GM19023 (cell line): ENCODE data around the gene SLC25A39.
"Not testable (repeated sequence)": the region's sequence is repeated elsewhere in the genome, so short reads cannot be mapped to it uniquely, and the experiment has no call there.

Experiments
- ATAC-seq: cut with Tn5 transposase; IDR thresholded peaks from one replicate; pipeline ENCODE4 v1.9.1; 2021; ENCODE audit warnings: mild to moderate bottlenecking, moderate library complexity; ENCODE audit not compliant: unreplicated experiment

Gene SLC25A39

DNA sequence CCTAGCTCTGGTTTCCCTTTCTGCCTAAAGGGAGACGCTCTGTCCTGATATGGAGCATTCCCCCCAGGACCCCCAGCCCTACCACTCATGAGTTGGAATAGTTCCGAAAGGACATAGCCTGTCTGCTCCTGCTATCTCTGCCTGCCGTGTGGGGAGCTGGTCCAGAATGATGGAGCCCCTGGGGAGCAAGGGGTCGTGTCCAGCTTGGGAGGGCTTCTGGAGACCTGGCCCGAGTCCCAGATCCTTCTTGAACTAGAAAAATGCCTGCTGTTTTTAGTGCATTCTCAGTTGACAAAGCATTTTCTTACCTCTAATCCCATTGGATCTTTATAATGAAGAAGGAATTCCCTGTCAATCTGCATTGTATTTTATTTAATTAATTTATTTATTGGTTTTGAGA is 11.3 kb upstream of the SLC25A39 start:
- ATAC-seq, result no peak

- ATAC-seq, result no peak
These were observed 10.9 kb upstream of the SLC25A39 start for GRCh38 chr17:44335564-44335963.

GRCh38 chr17:44334727-44335126 is 10.1 kb upstream of the SLC25A39 start:
- ATAC-seq, result no peak

DNA sequence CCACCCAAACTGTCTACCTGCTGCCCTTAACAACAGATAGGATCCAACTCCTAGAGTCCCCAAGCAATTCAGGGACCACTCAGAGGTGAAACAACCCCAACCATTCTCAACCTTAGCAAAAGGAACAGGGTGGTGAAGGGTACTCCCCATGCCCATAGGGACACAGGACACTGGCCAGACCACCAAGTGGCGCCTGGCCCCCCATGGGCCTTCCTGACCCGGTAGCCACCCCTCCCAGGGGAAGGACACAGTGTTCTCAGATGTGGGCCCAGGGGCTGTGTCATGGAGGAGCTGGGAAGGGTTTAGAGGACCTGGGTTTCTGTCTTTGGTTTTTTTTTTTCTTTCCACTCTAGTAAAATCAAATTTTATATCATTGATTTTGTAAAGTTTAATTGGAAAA is 9.7 kb upstream of the SLC25A39 start:
- no peak for ATAC-seq

GRCh38 chr17:44333371-44333770 is 8.7 kb upstream of the SLC25A39 start:
- no peak for ATAC-seq

- ATAC-seq, result no peak
These were observed 6.7 kb upstream of the SLC25A39 start for GRCh38 chr17:44331249-44331760.

DNA sequence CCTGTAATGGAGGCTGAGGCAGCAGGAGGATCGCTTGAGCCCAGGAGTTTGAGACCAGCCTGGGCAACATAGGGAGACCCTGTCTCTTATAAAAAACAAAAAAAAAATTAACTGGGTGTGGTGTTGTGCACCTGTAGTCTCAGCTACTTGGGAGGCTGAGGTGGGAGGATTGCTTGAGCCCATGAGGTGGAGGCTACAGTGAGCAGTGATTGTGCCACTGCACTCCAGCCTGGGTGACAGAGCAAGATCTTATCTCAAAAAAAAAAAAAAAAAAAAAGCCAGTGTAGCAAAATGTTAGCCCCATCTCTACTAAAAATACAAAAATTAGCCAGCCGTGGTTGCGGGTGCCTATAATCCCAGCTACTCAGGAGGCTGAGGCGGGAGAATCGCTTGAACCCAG is 5.6 kb upstream of the SLC25A39 start:
- ATAC-seq, result not testable (repeated sequence)

GRCh38 chr17:44329516-44329915 is 4.9 kb upstream of the SLC25A39 start:
- ATAC-seq, result not testable (repeated sequence)

DNA sequence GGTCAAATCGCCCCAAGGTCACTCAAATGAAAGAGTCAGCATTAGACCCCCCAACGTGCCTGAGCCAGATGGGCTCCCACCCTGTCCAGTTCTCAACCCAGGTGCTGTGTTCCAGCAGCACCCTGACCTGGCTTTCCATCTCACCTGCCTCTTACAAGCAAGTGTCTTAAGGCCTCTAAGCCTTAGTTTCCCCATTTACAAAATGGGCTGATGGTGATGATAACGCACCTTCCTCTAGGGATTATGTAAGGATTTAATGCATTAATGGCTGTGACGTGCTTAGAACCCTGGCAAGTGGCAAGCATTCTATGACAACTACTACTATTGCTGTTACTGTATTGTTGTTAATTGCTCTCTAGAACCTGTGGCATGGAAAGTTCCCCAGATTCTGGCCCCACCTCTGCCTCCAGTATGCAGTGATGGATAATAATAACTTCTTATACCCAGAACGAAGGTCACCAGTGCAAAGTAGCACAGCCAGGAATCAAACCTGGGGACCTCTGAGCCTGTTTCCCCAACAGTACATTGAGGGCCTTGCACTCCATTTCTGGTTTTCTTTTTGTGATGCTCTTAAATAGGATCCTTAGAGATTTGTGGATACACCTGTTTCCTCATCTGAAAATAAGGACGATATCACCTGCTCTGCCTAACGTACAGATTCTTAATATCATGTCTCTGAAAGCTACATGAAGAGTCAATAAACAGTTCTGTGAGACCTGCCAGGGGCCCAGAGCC is 3.3 kb upstream of the SLC25A39 start:
- ATAC-seq, result no peak

DNA sequence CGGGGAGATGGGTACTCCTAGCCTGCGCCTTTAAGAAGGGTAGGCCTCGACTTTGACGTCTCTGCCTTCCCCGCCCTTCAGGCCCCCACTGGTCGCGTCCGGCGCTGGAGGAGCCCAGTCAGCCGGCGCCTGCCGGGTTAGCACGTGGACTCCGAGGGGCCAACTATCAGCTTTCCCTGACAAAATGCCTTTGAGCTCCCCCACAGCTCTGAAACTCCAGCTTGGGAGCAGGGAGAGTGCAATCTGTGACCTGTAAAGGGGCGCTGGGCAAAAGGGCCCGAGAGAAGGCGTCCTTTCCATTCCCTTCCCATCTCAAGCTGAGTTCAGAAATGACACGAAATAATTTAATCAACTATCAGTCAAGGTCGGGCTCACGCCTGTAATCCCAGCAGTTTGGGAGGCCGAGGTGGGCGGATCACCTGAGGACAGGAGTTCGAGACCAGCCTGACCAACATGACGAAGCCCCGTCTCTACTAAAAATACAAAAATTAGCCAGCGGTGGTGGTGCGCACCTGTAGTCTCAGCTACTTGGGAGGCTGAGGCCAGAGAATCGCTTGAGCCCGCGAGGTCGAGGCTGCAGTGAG is 2.3 kb upstream of the SLC25A39 start:
- ATAC-seq, result peak; percentile 43

GRCh38 chr17:44324092-44324570 is 492 bp downstream of the SLC25A39 start:
- no peak for ATAC-seq

DNA sequence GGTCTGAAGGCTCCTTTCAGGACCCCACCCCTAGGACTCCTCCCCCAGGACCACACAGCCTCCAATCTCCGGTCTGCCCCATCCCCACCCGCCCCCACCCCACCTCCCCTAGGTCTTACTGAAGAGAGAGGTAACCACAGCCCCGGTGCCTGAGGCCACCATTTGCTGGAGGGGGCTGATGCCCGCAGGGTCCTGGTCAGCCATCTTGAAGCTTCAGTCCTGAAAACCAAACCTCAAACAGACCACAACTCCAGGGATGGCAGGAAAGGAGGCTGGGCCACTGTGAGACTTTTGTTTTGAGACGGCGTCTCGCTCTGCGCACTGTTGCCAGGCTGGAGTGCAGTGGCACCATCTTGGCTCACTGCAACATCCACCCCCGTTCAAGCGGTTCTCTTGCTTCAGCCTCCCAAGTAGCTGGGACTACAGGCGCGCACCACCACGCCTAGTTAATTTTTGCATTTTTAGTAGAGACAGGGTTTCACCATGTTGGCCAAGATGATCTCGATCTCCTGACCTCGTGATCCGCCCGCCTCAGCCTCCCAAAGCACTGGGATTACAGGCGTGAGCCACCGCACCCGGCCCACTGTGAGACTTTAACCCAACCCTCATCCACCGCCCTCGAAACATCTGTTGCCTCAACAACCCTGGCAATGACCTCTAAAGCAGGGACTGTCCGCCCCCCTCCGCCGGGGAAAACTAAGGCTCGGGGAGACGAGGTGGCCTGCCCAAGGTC is 1.1 kb downstream of the SLC25A39 start:
- no peak for ATAC-seq

DNA sequence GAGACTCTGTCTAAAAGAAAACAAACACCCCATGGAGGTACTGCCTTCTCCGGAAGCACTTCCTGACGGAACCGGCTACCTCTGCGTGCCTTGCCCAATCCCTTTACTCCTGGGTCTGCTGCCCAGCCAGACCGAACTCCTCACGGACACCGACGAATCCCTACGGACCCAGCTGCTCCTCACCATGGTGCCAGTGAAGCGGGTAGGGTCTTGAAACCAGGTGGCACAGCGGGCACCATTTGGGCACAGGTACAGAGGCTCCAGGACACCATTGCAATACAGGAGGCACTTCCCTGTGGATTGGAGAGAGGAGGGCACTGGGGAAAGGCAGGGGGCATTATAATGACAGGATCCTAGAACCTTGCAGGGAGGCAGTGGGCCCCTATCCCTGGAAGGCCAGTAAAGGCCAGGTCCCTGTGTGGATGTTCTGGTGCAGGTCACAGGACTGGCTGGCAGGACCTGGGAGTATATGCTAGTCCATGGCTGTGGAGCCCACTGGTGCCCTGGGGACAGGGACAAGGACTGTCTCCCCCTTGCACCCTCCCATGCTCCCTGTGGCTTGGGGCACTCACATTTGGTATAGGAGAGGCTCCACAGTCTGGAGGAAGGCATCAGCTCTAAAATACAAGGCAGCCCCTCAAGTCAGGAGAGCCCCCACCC is 2.3 kb downstream of the SLC25A39 start:
- ATAC-seq, result no peak

- ATAC-seq, result no peak
These were observed 3.1 kb downstream of the SLC25A39 start for GRCh38 chr17:44321246-44322120.

GRCh38 chr17:44320066-44320465 is 4.6 kb downstream of the SLC25A39 start:
- no peak for ATAC-seq

DNA sequence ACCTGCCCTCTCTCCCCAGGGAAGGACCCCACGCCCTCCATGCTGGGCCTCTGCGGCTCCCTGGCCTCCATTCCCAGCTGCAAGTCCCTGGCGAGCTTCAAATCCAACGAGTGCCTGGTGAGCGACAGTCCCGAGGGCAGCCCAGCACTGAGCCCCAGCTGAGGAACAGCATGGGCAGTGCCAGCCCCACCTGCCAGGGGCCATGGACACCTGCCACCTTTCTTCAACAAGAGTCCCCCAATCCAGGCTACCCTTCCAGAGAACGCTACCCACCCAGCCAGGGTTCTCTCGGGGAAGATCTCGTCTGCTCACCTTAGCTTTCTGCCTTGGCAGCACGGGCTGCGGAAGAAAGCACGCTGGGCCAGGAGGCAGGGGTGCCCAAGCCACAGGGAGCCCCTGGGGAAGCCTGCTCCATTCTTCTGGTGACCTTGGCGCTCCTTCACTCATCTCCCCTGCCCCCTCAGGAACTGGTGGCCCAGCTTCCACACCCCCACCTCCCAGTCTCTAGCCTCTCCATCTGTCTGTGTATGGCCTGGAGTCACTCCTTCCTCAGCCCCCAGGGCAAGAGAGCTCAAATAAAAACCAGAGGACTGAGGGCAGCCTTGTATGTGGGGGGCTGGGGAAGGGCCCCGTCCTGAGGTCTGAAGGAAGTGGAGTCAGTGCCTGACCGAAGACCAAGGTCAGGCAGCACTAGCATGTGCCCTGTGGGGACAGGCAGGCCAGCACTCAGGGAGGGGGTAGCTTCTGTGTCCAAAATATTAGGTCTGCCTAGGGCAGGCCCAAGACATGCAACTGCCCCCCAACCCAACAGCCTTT is 6.3 kb downstream of the SLC25A39 start:
- no peak for ATAC-seq

DNA sequence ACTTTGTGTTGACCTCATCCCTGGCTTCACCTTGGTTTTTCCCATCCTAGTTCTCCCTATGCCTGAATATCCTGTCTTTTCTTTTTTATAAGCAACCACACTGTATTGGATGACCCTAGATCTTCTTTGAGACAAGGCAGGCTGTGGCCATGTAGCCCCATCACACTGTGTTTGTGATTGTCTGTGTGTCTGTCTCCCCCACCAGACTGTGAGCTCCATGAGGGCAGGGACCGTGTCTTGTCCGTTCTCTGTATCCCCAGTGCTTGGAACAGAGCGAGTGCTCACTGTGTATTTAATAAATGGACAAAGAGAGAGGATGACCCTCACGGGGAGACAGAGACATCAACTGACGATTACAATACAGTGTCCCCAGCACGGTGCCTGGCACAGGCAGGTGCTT is 7.1 kb downstream of the SLC25A39 start:
- no peak for ATAC-seq

GRCh38 chr17:44315760-44316731 is 8.6 kb downstream of the SLC25A39 start:
- no peak for ATAC-seq
